Astrocyte (in vitro differentiated cells and primary cell): ENCODE data around the gene TAF8. TPM values are rescaled to one million over a fixed set of nuclear protein-coding genes. Genes with fewer than 3 reads are reported as not detected.

Experiments used
- DNase-seq: peaks from one replicate; pipeline ENCODE4 v3.0.0-alpha.2; 2010; ENCODE audit warnings: low read depth
- FAIRE-seq: peaks from 2 replicates; lab custom pipeline; 2011; peaks lifted over from hg19 to GRCh38; lab: Jason Lieb, UNC
- H2AFZ ChIP-seq: 2 replicates; pipeline ENCODE4 v1.6.0; 2012; ENCODE audit warnings: low read depth, low read length, inconsistent platforms
- H3K27ac ChIP-seq: 2 replicates; pipeline ENCODE4 v1.5.1; 2011; ENCODE audit warnings: low read depth, low read length, inconsistent platforms
- H3K27me3 ChIP-seq: 2 replicates; pipeline ENCODE4 v1.6.0; 2011; ENCODE audit warnings: low read length, inconsistent platforms; ENCODE audit not compliant: insufficient read depth
- H3K36me3 ChIP-seq: 2 replicates; pipeline ENCODE4 v1.5.1; 2011; ENCODE audit warnings: low read length, inconsistent platforms; ENCODE audit not compliant: insufficient read depth
- H3K4me1 ChIP-seq: 2 replicates; pipeline ENCODE4 v1.5.1; 2011; ENCODE audit warnings: low read length, inconsistent platforms; ENCODE audit not compliant: insufficient read depth
- H3K4me2 ChIP-seq: 2 replicates; pipeline ENCODE4 v1.6.0; 2012; ENCODE audit warnings: low read length, inconsistent platforms
- H3K4me3 ChIP-seq: 2 replicates; pipeline ENCODE4 v1.5.1; 2011; ENCODE audit warnings: low read depth, mild to moderate bottlenecking, low read length, inconsistent platforms; ENCODE audit not compliant: insufficient read depth
- H3K79me2 ChIP-seq: 2 replicates; pipeline ENCODE4 v1.6.0; 2012; ENCODE audit warnings: mild to moderate bottlenecking, low read length, inconsistent platforms; ENCODE audit not compliant: insufficient read depth
- H3K9ac ChIP-seq: 2 replicates; pipeline ENCODE4 v1.6.0; 2012; ENCODE audit warnings: mild to moderate bottlenecking, low read length, inconsistent platforms
- H3K9me3 ChIP-seq: 2 replicates; pipeline ENCODE4 v1.5.1; 2012; ENCODE audit warnings: low read depth, mild to moderate bottlenecking, low read length, inconsistent platforms; ENCODE audit not compliant: insufficient read depth
- H4K20me1 ChIP-seq: 2 replicates; pipeline ENCODE4 v1.6.0; 2012; ENCODE audit warnings: low read length, inconsistent platforms; ENCODE audit not compliant: insufficient read depth
- H3K27ac Mint-ChIP-seq: one replicate; pipeline ENCODE4 v1.8.0; 2021; ENCODE audit warnings: mild to moderate bottlenecking, mixed read lengths; ENCODE audit not compliant: unreplicated experiment
- H3K27me3 Mint-ChIP-seq: one replicate; pipeline ENCODE4 v1.8.0; 2021; ENCODE audit warnings: low read depth, mixed read lengths; ENCODE audit not compliant: unreplicated experiment
- H3K36me3 Mint-ChIP-seq: one replicate; pipeline ENCODE4 v1.8.0; 2021; ENCODE audit warnings: low read depth, mixed read lengths; ENCODE audit not compliant: unreplicated experiment
- H3K4me1 Mint-ChIP-seq: one replicate; pipeline ENCODE4 v1.8.0; 2021; ENCODE audit warnings: low read depth, mixed read lengths; ENCODE audit not compliant: unreplicated experiment
- H3K4me3 Mint-ChIP-seq: one replicate; pipeline ENCODE4 v1.8.0; 2021; ENCODE audit warnings: mild to moderate bottlenecking, moderate library complexity, mixed read lengths; ENCODE audit not compliant: unreplicated experiment
- H3K9me3 Mint-ChIP-seq: one replicate; pipeline ENCODE4 v1.8.0; 2021; ENCODE audit warnings: mild to moderate bottlenecking, mixed read lengths; ENCODE audit not compliant: unreplicated experiment
- CTCF ChIP-seq: IDR thresholded peaks from 2 replicates; pipeline ENCODE4 v1.5.1; 2011; ENCODE audit warnings: low read depth, mild to moderate bottlenecking, inconsistent platforms, low read length, moderate library complexity; ENCODE audit not compliant: insufficient read depth
- EZH2 ChIP-seq: IDR thresholded peaks from 2 replicates; pipeline ENCODE4 v1.6.1; 2012; ENCODE audit warnings: mild to moderate bottlenecking, low read length, inconsistent platforms; ENCODE audit not compliant: insufficient read depth
- total RNA-seq: library from RNA; stranded (reverse); gene quantifications from 2 replicates; pipeline ENCODE4 v1.2.1, GENCODE V29; 2021

TAF8 gene
- total RNA-seq, 1 donor from 2014 or later: 14.8 TPM

- no peak overlapping the region for H3K4me2 ChIP-seq
- Mint-ChIP-seq H3K27ac (no peak overlapping the region), H3K27me3 (no peaks in the 10 kb centered on the region), H3K9me3 (peaks cover 2% of the 10 kb centered on the region), H3K4me1 (peaks cover 3% of the 10 kb centered on the region), H3K4me3 (no peak overlapping the region), H3K36me3 (peaks cover 5% of the 10 kb centered on the region)
- TF ChIP-seq CTCF: no peak
- no peak for TF ChIP-seq EZH2
- no peak overlapping the region for H3K9ac ChIP-seq
- H2AFZ ChIP-seq: no peak overlapping the region
- no peak overlapping the region for H3K27ac ChIP-seq
- no peaks in the 10 kb centered on the region for H3K79me2 ChIP-seq
- H3K36me3 ChIP-seq: no peaks in the 10 kb centered on the region
- no peaks in the 10 kb centered on the region for H3K9me3 ChIP-seq
- no peaks in the 10 kb centered on the region for H3K27me3 ChIP-seq
- no peak for DNase-seq
- no peaks in the 10 kb centered on the region for H4K20me1 ChIP-seq
- H3K4me3 ChIP-seq: no peak overlapping the region
- H3K4me1 ChIP-seq: peaks cover 10% of the 10 kb centered on the region
- no peak for FAIRE-seq
These were observed 78.4 kb downstream of the TAF8 start for GRCh38 chr6:42128460-42129359.

GRCh38 chr6:42129360-42129676 is 79.0 kb downstream of the TAF8 start:
- no peaks in the 10 kb centered on the region for H3K27me3 ChIP-seq
- no peak for DNase-seq
- peaks cover 6% of the 10 kb centered on the region for H3K36me3 Mint-ChIP-seq
- peaks cover 2% of the 10 kb centered on the region for H3K27me3 Mint-ChIP-seq
- TF ChIP-seq CTCF: no peak
- TF ChIP-seq EZH2: no peak
- no peaks in the 10 kb centered on the region for H4K20me1 ChIP-seq
- peaks cover 2% of the 10 kb centered on the region for H3K9me3 Mint-ChIP-seq
- no peak overlapping the region for H3K27ac ChIP-seq
- no peak overlapping the region for H3K4me3 Mint-ChIP-seq
- H3K4me1 ChIP-seq: peaks cover 10% of the 10 kb centered on the region
- no peak overlapping the region for H3K4me3 ChIP-seq
- no peaks in the 10 kb centered on the region for H3K36me3 ChIP-seq
- H3K9me3 ChIP-seq: no peaks in the 10 kb centered on the region
- peaks cover 3% of the 10 kb centered on the region for H3K79me2 ChIP-seq
- peaks cover 3% of the 10 kb centered on the region for H3K4me1 Mint-ChIP-seq
- no peak overlapping the region for H2AFZ ChIP-seq
- H3K9ac ChIP-seq: no peak overlapping the region
- H3K27ac Mint-ChIP-seq: no peak overlapping the region
- no peak for FAIRE-seq
- no peak overlapping the region for H3K4me2 ChIP-seq

- Histone ChIP-seq H3K4me3 (no peak overlapping the region), H4K20me1 (no peaks in the 10 kb centered on the region), H3K4me2 (peak overlapping the region; percentile 70), H3K27me3 (no peaks in the 10 kb centered on the region), H3K36me3 (no peaks in the 10 kb centered on the region), H3K79me2 (peaks cover 3% of the 10 kb centered on the region), H3K4me1 (peaks cover 16% of the 10 kb centered on the region), H3K9ac (peak overlapping the region; percentile 61), H2AFZ (peak overlapping the region; percentile 76), H3K9me3 (no peaks in the 10 kb centered on the region), H3K27ac (peak overlapping the region; percentile 84)
- FAIRE-seq (peak; percentile 78), DNase-seq (peak; percentile 79)
- Mint-ChIP-seq H3K4me3 (no peak overlapping the region), H3K36me3 (peaks cover 6% of the 10 kb centered on the region), H3K27ac (peak overlapping the region; percentile 95), H3K9me3 (peaks cover 2% of the 10 kb centered on the region), H3K4me1 (peaks cover 14% of the 10 kb centered on the region), H3K27me3 (peaks cover 2% of the 10 kb centered on the region)
- no peak for TF ChIP-seq EZH2
- TF ChIP-seq CTCF: no peak
These were observed 81.2 kb downstream of the TAF8 start for GRCh38 chr6:42131531-42131930.
